MCF 10A (cell line): ENCODE data around the gene SPAG16. TPM values are rescaled to one million over a fixed set of nuclear protein-coding genes. Genes with fewer than 3 reads are reported as not detected.

Source experiments
- BruUV-seq: library from RNA; stranded (reverse); fragments of 400-500 nt; replicated peaks from 2 replicates; lab custom pipeline; 2021; lab: Mats Ljungman, UMichigan
- CTCF ChIA-PET: fragments of 300-600 bp; sonication (Branson Sonifier 250); formaldehyde crosslinking; extraction: SDS; loops from one replicate; lab custom pipeline; 2021; ENCODE audit warnings: antibody characterized with exemption, inconsistent platforms; lab: Yijun Ruan, JAX
- POLR2A ChIA-PET: fragments of 300-600, 350-650 bp; sonication (Branson Sonifier 250); formaldehyde crosslinking; extraction: SDS; loops from one replicate; lab custom pipeline; 2020; ENCODE audit warnings: antibody characterized with exemption, inconsistent platforms; lab: Yijun Ruan, JAX
- DNase-seq: peaks from one replicate; pipeline ENCODE4 v3.0.0-alpha.2; 2018; ENCODE audit not compliant: unreplicated experiment
- H3K27ac Mint-ChIP-seq: one replicate; pipeline ENCODE4 v1.8.0; 2022; ENCODE audit warnings: mild to moderate bottlenecking, low read depth, mixed read lengths; ENCODE audit not compliant: unreplicated experiment
- H3K27me3 Mint-ChIP-seq: one replicate; pipeline ENCODE4 v1.8.0; 2022; ENCODE audit warnings: mixed read lengths; ENCODE audit not compliant: insufficient read depth, unreplicated experiment
- H3K36me3 Mint-ChIP-seq: one replicate; pipeline ENCODE4 v1.8.0; 2022; ENCODE audit warnings: mild to moderate bottlenecking, moderate library complexity, mixed read lengths; ENCODE audit not compliant: insufficient read depth, unreplicated experiment
- H3K4me1 Mint-ChIP-seq: one replicate; pipeline ENCODE4 v1.8.0; 2022; ENCODE audit warnings: mixed read lengths; ENCODE audit not compliant: insufficient read depth, unreplicated experiment
- H3K4me3 Mint-ChIP-seq: one replicate; pipeline ENCODE4 v1.8.0; 2022; ENCODE audit warnings: mild to moderate bottlenecking, moderate library complexity, mixed read lengths; ENCODE audit not compliant: unreplicated experiment
- H3K9me3 Mint-ChIP-seq: one replicate; pipeline ENCODE4 v1.8.0; 2022; ENCODE audit warnings: mixed read lengths; ENCODE audit not compliant: unreplicated experiment
- intact Hi-C: fragments of 100-400 bp; cut with micrococcal nuclease; formaldehyde crosslinking; loops from 2 replicates; pipeline ENCODE4 v1.14.1; 2022
- total RNA-seq: library from RNA; stranded (reverse); gene quantifications from 2 replicates; pipeline ENCODE4 v1.2.3, GENCODE V29; 2022
- TF ChIP-seq, protein P1 (sequence below): fragments of 200-600 bp; IDR thresholded peaks from one replicate; pipeline ENCODE4 v1.8.0; 2022; ENCODE audit warnings: antibody characterized with exemption, mild to moderate bottlenecking; ENCODE audit not compliant: unreplicated experiment

The SPAG16 gene
- total RNA-seq, 1 experiment from 2014 or later: 11.5 TPM

DNA sequence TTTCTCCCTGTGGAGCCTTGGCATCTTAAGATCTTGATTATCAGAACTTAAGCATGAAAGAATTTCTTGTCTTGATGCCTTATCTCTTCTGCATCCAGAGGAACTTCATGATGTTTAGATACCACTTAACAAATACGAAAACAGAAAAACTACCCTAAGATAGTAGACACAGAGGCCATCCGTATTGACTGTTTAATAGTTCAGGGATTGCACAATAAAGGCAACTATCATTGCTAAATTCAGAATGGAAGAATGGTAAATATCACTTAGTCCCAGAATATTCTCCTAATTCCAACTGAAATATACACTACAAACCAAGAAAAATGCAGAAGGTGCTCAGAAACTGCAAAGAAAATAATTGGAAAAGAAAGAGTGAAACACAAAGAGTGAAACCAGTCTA is 912.0 kb downstream of the SPAG16 start:
- Mint-ChIP-seq H3K4me1 (no peaks in the 10 kb centered on the region), H3K4me3 (no peak overlapping the region), H3K27ac (no peak overlapping the region), H3K36me3 (no peaks in the 10 kb centered on the region), H3K27me3 (no peaks in the 10 kb centered on the region), H3K9me3 (no peaks in the 10 kb centered on the region)
- TF ChIP-seq, protein P1, sequence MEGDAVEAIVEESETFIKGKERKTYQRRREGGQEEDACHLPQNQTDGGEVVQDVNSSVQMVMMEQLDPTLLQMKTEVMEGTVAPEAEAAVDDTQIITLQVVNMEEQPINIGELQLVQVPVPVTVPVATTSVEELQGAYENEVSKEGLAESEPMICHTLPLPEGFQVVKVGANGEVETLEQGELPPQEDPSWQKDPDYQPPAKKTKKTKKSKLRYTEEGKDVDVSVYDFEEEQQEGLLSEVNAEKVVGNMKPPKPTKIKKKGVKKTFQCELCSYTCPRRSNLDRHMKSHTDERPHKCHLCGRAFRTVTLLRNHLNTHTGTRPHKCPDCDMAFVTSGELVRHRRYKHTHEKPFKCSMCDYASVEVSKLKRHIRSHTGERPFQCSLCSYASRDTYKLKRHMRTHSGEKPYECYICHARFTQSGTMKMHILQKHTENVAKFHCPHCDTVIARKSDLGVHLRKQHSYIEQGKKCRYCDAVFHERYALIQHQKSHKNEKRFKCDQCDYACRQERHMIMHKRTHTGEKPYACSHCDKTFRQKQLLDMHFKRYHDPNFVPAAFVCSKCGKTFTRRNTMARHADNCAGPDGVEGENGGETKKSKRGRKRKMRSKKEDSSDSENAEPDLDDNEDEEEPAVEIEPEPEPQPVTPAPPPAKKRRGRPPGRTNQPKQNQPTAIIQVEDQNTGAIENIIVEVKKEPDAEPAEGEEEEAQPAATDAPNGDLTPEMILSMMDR: no peak
- DNase-seq: no peak
- POLR2A ChIA-PET: no interaction called here
- no TSS peak for BruUV-seq
- CTCF ChIA-PET: no interaction called here
- intact Hi-C loops: no loop called here

DNA sequence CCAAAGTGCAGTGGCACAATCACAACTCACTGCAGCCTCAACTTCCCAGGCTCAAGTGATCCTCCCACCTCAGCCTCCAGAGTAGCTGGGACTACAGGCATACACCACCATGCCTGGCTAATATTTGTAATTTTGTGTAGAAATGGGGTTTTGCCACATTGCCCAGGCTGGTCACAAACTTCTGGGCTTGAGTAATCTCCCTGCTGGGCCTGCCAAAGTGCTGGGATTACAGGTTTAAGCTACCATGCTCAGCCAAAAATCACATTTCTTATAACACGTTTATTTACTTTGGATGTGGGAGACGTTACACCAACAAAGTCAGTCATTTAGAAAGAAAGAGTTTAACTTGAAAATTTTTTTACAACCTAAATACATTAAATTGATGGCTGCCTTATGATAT is 917.6 kb downstream of the SPAG16 start:
- no peak for DNase-seq

DNA sequence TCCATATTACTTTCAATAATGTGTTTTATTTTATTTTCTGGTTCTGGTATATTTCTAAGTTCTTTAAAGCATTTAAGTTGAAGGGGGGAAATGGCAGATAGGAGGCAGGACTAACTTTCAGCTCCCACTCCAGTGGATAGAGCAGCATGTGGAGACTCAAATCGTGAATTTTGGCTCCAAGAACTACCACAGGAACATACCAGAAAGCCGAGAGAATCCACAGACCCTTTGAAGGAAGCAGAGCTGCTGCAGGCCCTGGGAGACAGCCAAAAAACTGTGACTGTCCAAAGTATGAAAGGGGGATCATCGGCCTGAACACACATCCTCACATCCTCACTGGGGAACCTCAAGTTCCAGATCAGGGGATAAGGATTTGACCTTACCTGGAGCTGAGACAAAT is 919.0 kb downstream of the SPAG16 start:
- no peaks in the 10 kb centered on the region for H3K9me3 Mint-ChIP-seq
- ChIA-PET POLR2A (no interaction called here), CTCF (interaction anchor here (0.7 kb wide), 1 partner anchor 19 kb away, joined by 4 read pairs; no protein-coding TSS in a partner anchor)
- no peaks in the 10 kb centered on the region for H3K36me3 Mint-ChIP-seq
- intact Hi-C loops: no loop called here
- H3K4me1 Mint-ChIP-seq: no peaks in the 10 kb centered on the region
- H3K4me3 Mint-ChIP-seq: no peak overlapping the region
- no peaks in the 10 kb centered on the region for H3K27me3 Mint-ChIP-seq
- no peak for DNase-seq
- TF ChIP-seq, protein P1: no peak
- H3K27ac Mint-ChIP-seq: peak overlapping the region; percentile 16
- no TSS peak for BruUV-seq

More for the DNA sequence above, 917.6 kb downstream of the SPAG16 start:
- intact Hi-C loops: no loop called here
- H3K4me1 Mint-ChIP-seq: no peaks in the 10 kb centered on the region
- no peak overlapping the region for H3K27ac Mint-ChIP-seq
- no peaks in the 10 kb centered on the region for H3K9me3 Mint-ChIP-seq
- CTCF ChIA-PET: no interaction called here
- no peaks in the 10 kb centered on the region for H3K36me3 Mint-ChIP-seq
- no TSS peak for BruUV-seq
- TF ChIP-seq, protein P1: no peak
- no peaks in the 10 kb centered on the region for H3K27me3 Mint-ChIP-seq
- POLR2A ChIA-PET: interaction anchor here (1.0 kb wide), 1 partner anchor 17 kb away, joined by 4 read pairs; no protein-coding TSS in a partner anchor
- no peak overlapping the region for H3K4me3 Mint-ChIP-seq

DNA sequence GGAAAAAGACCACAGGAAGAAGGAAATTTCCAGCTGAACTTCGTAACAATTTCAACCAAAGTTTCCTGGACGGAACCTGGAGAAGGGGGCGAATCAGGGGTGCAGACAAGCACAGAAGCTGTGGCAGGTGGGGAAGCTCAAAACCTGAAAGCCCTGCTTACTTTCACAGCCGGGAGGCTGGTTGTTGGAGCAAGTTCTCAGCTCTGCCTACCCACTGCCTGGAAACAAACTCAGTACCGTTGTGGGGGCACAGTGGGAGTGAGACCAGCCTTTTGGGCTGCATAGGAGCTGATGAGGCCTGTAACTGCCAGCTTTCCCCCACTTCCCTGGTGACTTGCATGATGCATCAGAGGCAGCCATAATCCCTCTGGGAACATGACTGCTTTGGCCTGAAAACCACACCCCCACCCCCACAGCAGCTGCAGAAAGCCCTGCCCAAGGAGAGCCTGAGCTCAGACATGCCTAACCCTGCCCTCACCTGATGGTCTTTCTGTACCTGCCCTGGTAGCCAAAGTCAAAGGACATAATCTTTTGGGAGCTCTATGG is 919.6 kb downstream of the SPAG16 start:
- H3K4me1 Mint-ChIP-seq: no peaks in the 10 kb centered on the region
- BruUV-seq: no TSS peak
- intact Hi-C loops: no loop called here
- POLR2A ChIA-PET: no interaction called here
- no peaks in the 10 kb centered on the region for H3K27me3 Mint-ChIP-seq
- H3K9me3 Mint-ChIP-seq: no peaks in the 10 kb centered on the region
- CTCF ChIA-PET: interaction anchor here (0.7 kb wide), 2 partner anchors 19 to 604 kb away, joined by 3 to 4 read pairs; no protein-coding TSS in a partner anchor
- no peak overlapping the region for H3K4me3 Mint-ChIP-seq
- TF ChIP-seq, protein P1: no peak
- peak overlapping the region; percentile 16 for H3K27ac Mint-ChIP-seq
- H3K36me3 Mint-ChIP-seq: no peaks in the 10 kb centered on the region
- DNase-seq: peak; percentile 37
